ENCODE data around the gene TBC1D22B. TPM values are rescaled to one million over a fixed set of nuclear protein-coding genes. Genes with fewer than 3 reads are reported as not detected.
A peak's percentile ranks its signal among the peaks of the same experiment; 100 is the strongest.

The TBC1D22B gene
- total RNA-seq, 4 donors from 2014 or later = 7.3 to 10.2 (median 8.6) TPM

- intact Hi-C loops (cut with DNase I) = no loop called here
These were observed 2.5 kb downstream of the TBC1D22B start for GRCh38 chr6:37260040-37260439.

GRCh38 chr6:37260444-37260843, 2.9 kb downstream of the TBC1D22B start:
- H3K36me3 ChIP-seq = no peaks in the 10 kb centered on the region
- no peak for DNase-seq (ENCODE audit: extremely low spot score)
- intact Hi-C loops (cut with DNase I) = no loop called here
- WGBS = 100% methylated on average over 1 of the region's 1 CpG
- H3K27ac ChIP-seq (replicated peaks in 1 of 4) = no peak overlapping the region
- H3K4me3 ChIP-seq = no peak overlapping the region
- no peaks in the 10 kb centered on the region for H3K27me3 ChIP-seq
- H3K4me1 ChIP-seq = peaks cover 16 to 40% (median 36%) of the 10 kb centered on the region in 4 donors
- H3K9me3 ChIP-seq = no peaks in the 10 kb centered on the region
- TF ChIP-seq POLR2A (IDR thresholded peaks at IDR 0.05; ENCODE audit: low read depth) (no peak), EP300 (IDR thresholded peaks at IDR 0.05) (no peak), POLR2AphosphoS5 (IDR thresholded peaks at IDR 0.05) (no peak), CTCF (IDR thresholded peaks at IDR 0.05) (no peak)

More at GRCh38 chr6:37260040-37260439, 2.5 kb downstream of the TBC1D22B start:
- Histone ChIP-seq H3K9me3 (no peaks in the 10 kb centered on the region), H3K4me1 (peaks cover 13 to 36% (median 32%) of the 10 kb centered on the region in 4 donors), H3K27me3 (no peaks in the 10 kb centered on the region), H3K36me3 (no peaks in the 10 kb centered on the region), H3K27ac (replicated peaks in 1 of 4) (no peak overlapping the region), H3K4me3 (no peak overlapping the region)
- no peak for TF ChIP-seq EP300 (IDR thresholded peaks at IDR 0.05)
- TF ChIP-seq CTCF (IDR thresholded peaks at IDR 0.05) = no peak
- no peak for TF ChIP-seq POLR2A (IDR thresholded peaks at IDR 0.05; ENCODE audit: low read depth)
- TF ChIP-seq POLR2AphosphoS5 (IDR thresholded peaks at IDR 0.05) = no peak
- DNase-seq (ENCODE audit: extremely low spot score) = no peak
- WGBS = 75% methylated on average over 2 of the region's 2 CpGs

GRCh38 chr6:37261198-37261597, 3.6 kb downstream of the TBC1D22B start:
- H3K27me3 ChIP-seq = no peaks in the 10 kb centered on the region
- H3K9me3 ChIP-seq = no peaks in the 10 kb centered on the region
- peaks cover 16 to 44% (median 36%) of the 10 kb centered on the region in 4 donors for H3K4me1 ChIP-seq
- TF ChIP-seq POLR2A (IDR thresholded peaks at IDR 0.05; ENCODE audit: low read depth) = no peak
- TF ChIP-seq EP300 (IDR thresholded peaks at IDR 0.05) = no peak
- no peak for TF ChIP-seq CTCF (IDR thresholded peaks at IDR 0.05)
- no peak for TF ChIP-seq POLR2AphosphoS5 (IDR thresholded peaks at IDR 0.05)
- H3K27ac ChIP-seq (replicated peaks in 1 of 4) = no peak overlapping the region
- no peak overlapping the region for H3K4me3 ChIP-seq
- no peaks in the 10 kb centered on the region for H3K36me3 ChIP-seq
- DNase-seq (ENCODE audit: extremely low spot score) = no peak
- WGBS = 91% methylated on average over 5 of the region's 5 CpGs
- intact Hi-C loops (cut with DNase I) = no loop called here

- H3K27me3 ChIP-seq = no peaks in the 10 kb centered on the region
- 87% methylated on average over 8 of the region's 8 CpGs for WGBS
- H3K4me3 ChIP-seq = no peak overlapping the region
- peaks cover 16 to 38% (median 31%) of the 10 kb centered on the region in 4 donors for H3K4me1 ChIP-seq
- no peaks in the 10 kb centered on the region for H3K9me3 ChIP-seq
- intact Hi-C loops (cut with DNase I) = no loop called here
- no peak for DNase-seq (ENCODE audit: extremely low spot score)
- TF ChIP-seq EP300 (IDR thresholded peaks at IDR 0.05) = no peak
- no peak for TF ChIP-seq POLR2A (IDR thresholded peaks at IDR 0.05; ENCODE audit: low read depth)
- TF ChIP-seq POLR2AphosphoS5 (IDR thresholded peaks at IDR 0.05) = no peak
- no peaks in the 10 kb centered on the region for H3K36me3 ChIP-seq
- H3K27ac ChIP-seq (replicated peaks in 1 of 4) = no peak overlapping the region
These were observed 5.0 kb downstream of the TBC1D22B start for GRCh38 chr6:37262446-37263026.

- intact Hi-C loops (cut with DNase I) = no loop called here
- Histone ChIP-seq H3K9me3 (no peaks in the 10 kb centered on the region), H3K4me1 (peaks cover 4 to 18% (median 15%) of the 10 kb centered on the region in 4 donors), H3K27ac (replicated peaks in 1 of 4) (peak overlapping the region in 1 of 4 donors; percentile 12), H3K36me3 (peaks cover 5 to 7% (median 6%) of the 10 kb centered on the region in 4 donors), H3K27me3 (no peaks in the 10 kb centered on the region), H3K4me3 (no peak overlapping the region)
- 41% methylated on average over 2 of the region's 2 CpGs for WGBS
- no peak for TF ChIP-seq POLR2A (IDR thresholded peaks at IDR 0.05; ENCODE audit: low read depth)
- TF ChIP-seq CTCF (IDR thresholded peaks at IDR 0.05) = no peak
- no peak for TF ChIP-seq POLR2AphosphoS5 (IDR thresholded peaks at IDR 0.05)
- TF ChIP-seq EP300 (IDR thresholded peaks at IDR 0.05) = no peak
- no peak for DNase-seq (ENCODE audit: extremely low spot score)
These were observed 7.4 kb downstream of the TBC1D22B start for GRCh38 chr6:37265001-37265400.
